OCI-LY7 (cell line): Measurements from ENCODE around the gene RNF212B.

Experiments used
- CTCF ChIP-seq: fragments of 200-600 bp; sonication (generic); conservative IDR thresholded peaks from 2 replicates; pipeline ENCODE4 v1.5.1; 2014; ENCODE audit warnings: mild to moderate bottlenecking, antibody characterized with exemption, low read length, moderate library complexity, mixed read lengths
- EZH2phosphoT487 ChIP-seq: fragments of 200-600 bp; sonication (generic); IDR thresholded peaks from 2 replicates; pipeline ENCODE4 v1.6.1; 2018; ENCODE audit warnings: low read depth, borderline replicate concordance, mild to moderate bottlenecking, mixed run types, antibody characterized with exemption, low read length, moderate library complexity, mixed read lengths

- TF ChIP-seq EZH2phosphoT487 (no peak), CTCF (no peak)
These were observed 14.9 kb downstream of the RNF212B start for GRCh38 chr14:23252420-23253333.
